ENCODE measurements around the gene NDUFV3. TPM values are rescaled to one million over a fixed set of nuclear protein-coding genes. Genes with fewer than 3 reads are reported as not detected.
"Not testable (repeated sequence)": the region's sequence is repeated elsewhere in the genome, so short reads cannot be mapped to it uniquely, and the experiment has no call there.

The NDUFV3 gene
- total and polyA plus RNA-seq, 2 donors: 19.8 to 23.9 TPM

DNA sequence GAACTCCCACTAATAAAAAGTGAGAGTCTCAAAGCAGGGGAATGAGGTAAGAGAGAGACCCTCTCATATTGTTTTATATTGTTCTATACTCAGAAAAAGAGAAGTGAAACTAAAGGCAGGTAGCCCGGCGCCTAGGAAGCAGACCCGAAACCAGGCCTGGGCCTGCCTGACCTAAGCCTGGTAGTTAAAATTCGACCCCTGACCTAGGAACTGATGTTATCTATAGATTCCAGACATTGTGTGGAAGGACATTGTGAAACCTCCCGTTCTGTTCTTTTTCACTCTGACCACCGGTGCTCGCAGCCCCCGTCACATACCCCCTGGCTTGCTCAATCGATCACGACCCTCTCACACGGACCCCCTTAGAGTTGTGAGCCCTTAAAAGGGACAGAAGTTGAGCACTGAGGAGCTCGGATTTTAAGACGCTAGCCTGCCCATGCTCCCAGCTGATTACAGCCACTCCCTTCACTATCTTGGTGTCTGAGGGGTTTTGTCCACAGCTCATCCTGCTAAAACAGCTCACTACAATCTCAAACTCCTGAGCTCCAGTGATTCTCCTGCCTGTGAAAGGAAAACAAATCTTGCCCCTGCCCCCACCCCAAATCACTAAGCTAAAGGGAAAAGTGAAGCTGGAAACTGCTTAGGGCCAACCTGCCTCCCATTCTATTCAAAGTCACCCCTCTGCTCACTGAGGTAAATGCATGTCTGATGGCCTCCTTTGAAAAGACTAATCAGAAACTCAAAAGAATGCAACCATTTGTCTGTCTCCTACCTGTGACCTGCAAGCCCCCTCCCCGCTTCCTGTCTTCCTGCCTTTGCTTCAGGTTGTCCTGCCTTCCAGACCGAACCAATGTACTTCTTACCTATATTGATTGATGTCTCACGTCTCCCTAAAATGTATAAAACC lies 44.2 kb downstream of the NDUFV3 start:
- DNase-seq (ENCODE audit: low read depth in 6 of 9, low spot score in 9 of 9); H3K27me3 ChIP-seq (ENCODE audit: control insufficient read depth in 2 of 2, insufficient read depth in 1 of 2, low read length in 1 of 2); H3K4me1 ChIP-seq (ENCODE audit: control insufficient read depth in 2 of 2, insufficient read depth in 2 of 2, low read length in 2 of 2); H3K36me3 ChIP-seq (ENCODE audit: control insufficient read depth in 2 of 2, insufficient read depth in 2 of 2, low read length in 1 of 2); H3K4me3 ChIP-seq (ENCODE audit: low read length in 2 of 2); H3K9me3 ChIP-seq (ENCODE audit: control insufficient read depth in 2 of 2, insufficient read depth in 1 of 2, low read length in 1 of 2); H3K27ac ChIP-seq (ENCODE audit: low read depth in 1 of 2, low read length in 1 of 2): not testable (repeated sequence)
- 77% methylated on average over 16 of the region's 16 CpGs for WGBS

DNA sequence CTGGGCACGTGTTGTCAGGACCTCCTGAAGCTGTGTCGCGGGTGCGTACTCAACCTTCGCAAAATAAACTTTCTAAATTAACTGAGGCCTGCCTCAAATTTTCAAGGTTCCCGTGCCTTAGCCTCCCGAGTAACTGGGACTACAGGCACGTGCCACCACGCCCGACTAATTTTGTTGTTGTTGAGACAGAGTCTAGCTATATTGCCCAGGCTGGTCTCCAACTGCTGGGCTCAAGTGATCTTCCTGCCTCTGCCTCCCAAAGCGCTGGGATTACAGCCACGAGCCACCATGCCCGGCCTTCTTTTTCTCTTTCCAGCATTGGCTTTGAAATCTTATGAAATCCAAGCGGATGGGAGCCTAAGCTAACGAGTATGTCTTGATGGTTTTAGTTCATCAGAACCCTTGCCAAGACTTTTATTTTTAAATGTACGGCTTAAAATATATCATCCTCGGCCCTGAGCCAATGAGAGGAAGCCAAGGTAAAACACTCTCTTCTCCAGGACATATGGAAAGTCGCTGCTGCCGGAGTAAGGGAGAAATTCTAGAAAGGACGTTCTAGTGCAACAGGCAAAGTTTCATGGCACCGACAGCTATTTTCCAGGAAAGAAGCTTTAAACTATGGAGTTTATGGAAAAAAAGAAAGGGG lies 45.0 kb downstream of the NDUFV3 start:
- 96% methylated on average over 21 of the region's 21 CpGs for WGBS
- Histone ChIP-seq H3K4me1 (ENCODE audit: control insufficient read depth in 2 of 2, insufficient read depth in 2 of 2, low read length in 2 of 2) (no peaks in the 10 kb centered on the region), H3K36me3 (ENCODE audit: control insufficient read depth in 2 of 2, insufficient read depth in 2 of 2, low read length in 1 of 2) (no peaks in the 10 kb centered on the region), H3K27me3 (ENCODE audit: control insufficient read depth in 2 of 2, insufficient read depth in 1 of 2, low read length in 1 of 2) (no peaks in the 10 kb centered on the region), H3K4me3 (ENCODE audit: low read length in 2 of 2) (no peak overlapping the region), H3K27ac (ENCODE audit: low read depth in 1 of 2, low read length in 1 of 2) (no peak overlapping the region), H3K9me3 (ENCODE audit: control insufficient read depth in 2 of 2, insufficient read depth in 1 of 2, low read length in 1 of 2) (no peaks in the 10 kb centered on the region)
- DNase-seq (ENCODE audit: low read depth in 6 of 9, low spot score in 9 of 9): no peak

DNA sequence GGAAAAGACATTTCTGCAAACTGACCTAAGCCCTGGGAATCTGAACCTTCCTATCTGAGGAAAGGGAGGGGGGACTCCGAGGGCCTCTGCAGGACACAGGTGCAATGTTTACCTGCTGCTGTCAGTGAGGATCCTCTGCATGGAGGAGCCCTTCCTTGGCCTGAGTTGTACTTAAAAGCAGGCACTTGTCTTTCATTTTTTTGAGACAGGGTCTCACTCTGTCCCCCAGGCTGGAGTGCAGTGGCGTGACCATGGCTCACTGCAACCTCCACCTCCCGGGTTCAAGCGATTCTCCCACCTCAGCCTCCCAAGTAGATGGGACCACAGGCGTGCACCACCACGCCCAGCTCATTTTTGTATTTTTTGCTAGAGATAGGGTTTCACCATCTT lies 45.5 kb downstream of the NDUFV3 start:
- H3K4me3 ChIP-seq (ENCODE audit: low read length in 2 of 2); H3K36me3 ChIP-seq (ENCODE audit: control insufficient read depth in 2 of 2, insufficient read depth in 2 of 2, low read length in 1 of 2); H3K4me1 ChIP-seq (ENCODE audit: control insufficient read depth in 2 of 2, insufficient read depth in 2 of 2, low read length in 2 of 2); H3K27ac ChIP-seq (ENCODE audit: low read depth in 1 of 2, low read length in 1 of 2); DNase-seq (ENCODE audit: low read depth in 6 of 9, low spot score in 9 of 9); H3K27me3 ChIP-seq (ENCODE audit: control insufficient read depth in 2 of 2, insufficient read depth in 1 of 2, low read length in 1 of 2); H3K9me3 ChIP-seq (ENCODE audit: control insufficient read depth in 2 of 2, insufficient read depth in 1 of 2, low read length in 1 of 2): not testable (repeated sequence)
- WGBS: 93% methylated on average over 6 of the region's 6 CpGs

DNA sequence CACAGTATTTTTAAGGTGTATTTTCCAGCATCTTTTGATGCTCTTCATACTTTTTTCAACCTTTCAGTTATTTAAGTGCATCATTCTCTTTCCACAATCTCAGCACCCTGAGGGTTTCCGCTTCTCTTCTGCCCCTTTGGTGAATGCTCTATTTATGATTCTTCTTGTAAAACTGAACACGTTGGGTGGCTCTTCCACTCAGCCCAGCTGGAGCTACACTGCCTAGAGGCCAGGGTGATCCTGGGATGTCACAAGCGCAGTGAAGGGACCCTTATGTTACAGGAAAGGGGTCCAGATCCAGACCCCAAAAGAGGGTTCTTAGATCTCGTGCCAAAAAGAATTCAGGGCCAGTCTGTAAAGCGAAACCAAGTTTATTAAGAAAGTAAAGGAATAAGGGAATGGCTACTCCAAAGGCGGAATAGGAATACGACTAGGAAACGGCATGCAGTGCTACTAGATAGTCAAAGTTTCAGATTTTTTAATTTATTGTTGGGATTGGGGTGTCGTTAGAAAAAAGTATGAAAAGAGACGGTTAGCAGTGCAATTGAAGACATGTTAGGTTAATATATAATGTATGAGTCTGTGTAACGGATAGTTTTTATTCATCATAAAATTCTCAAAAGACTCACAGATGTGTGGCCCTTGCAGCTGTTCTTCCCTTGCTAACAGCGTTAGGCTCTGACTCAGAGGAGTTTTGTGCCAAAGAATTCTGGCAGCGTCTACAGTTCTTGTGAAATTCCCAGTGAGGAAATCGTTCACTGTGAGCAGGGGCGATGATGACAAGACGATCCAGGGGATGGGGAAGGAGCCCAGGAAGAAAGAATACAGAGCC lies 46.7 kb downstream of the NDUFV3 start:
- peak in 1 of 9 donors; percentile 36 for DNase-seq (ENCODE audit: low read depth in 6 of 9, low spot score in 9 of 9)
- Histone ChIP-seq H3K27ac (ENCODE audit: low read depth in 1 of 2, low read length in 1 of 2) (peak overlapping the region in 1 of 2 donors; percentile 50), H3K9me3 (ENCODE audit: control insufficient read depth in 2 of 2, insufficient read depth in 1 of 2, low read length in 1 of 2) (no peaks in the 10 kb centered on the region), H3K4me1 (ENCODE audit: control insufficient read depth in 2 of 2, insufficient read depth in 2 of 2, low read length in 2 of 2) (no peaks in the 10 kb centered on the region), H3K36me3 (ENCODE audit: control insufficient read depth in 2 of 2, insufficient read depth in 2 of 2, low read length in 1 of 2) (no peaks in the 10 kb centered on the region), H3K4me3 (ENCODE audit: low read length in 2 of 2) (no peak overlapping the region), H3K27me3 (ENCODE audit: control insufficient read depth in 2 of 2, insufficient read depth in 1 of 2, low read length in 1 of 2) (no peaks in the 10 kb centered on the region)
- WGBS: 84% methylated on average over 16 of the region's 16 CpGs

DNA sequence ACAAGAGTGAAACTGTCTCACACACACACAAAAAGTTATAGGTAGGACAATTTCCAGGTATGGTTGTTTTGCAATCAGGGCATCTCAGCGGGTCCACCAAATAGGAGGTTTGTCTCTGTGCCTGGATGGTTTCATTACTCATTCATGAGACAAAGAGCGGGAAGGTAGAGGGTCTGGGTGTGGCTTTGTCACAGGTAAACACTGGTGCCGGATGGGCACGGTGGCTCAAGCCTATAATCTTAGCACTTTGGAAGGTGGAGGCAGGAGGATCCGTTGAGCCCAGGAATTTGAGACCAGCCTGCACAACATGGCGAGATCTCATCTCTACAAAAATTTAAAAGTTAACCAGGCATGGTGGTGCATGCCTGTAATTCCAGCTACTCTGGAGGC lies 48.6 kb downstream of the NDUFV3 start:
- H3K36me3 ChIP-seq (ENCODE audit: control insufficient read depth in 2 of 2, insufficient read depth in 2 of 2, low read length in 1 of 2): no peaks in the 10 kb centered on the region
- DNase-seq (ENCODE audit: low read depth in 6 of 9, low spot score in 9 of 9): no peak
- H3K27me3 ChIP-seq (ENCODE audit: control insufficient read depth in 2 of 2, insufficient read depth in 1 of 2, low read length in 1 of 2): no peaks in the 10 kb centered on the region
- no peak overlapping the region for H3K4me3 ChIP-seq (ENCODE audit: low read length in 2 of 2)
- H3K27ac ChIP-seq (ENCODE audit: low read depth in 1 of 2, low read length in 1 of 2): no peak overlapping the region
- H3K4me1 ChIP-seq (ENCODE audit: control insufficient read depth in 2 of 2, insufficient read depth in 2 of 2, low read length in 2 of 2): no peaks in the 10 kb centered on the region
- 98% methylated on average over 6 of the region's 6 CpGs for WGBS
- H3K9me3 ChIP-seq (ENCODE audit: control insufficient read depth in 2 of 2, insufficient read depth in 1 of 2, low read length in 1 of 2): no peaks in the 10 kb centered on the region

DNA sequence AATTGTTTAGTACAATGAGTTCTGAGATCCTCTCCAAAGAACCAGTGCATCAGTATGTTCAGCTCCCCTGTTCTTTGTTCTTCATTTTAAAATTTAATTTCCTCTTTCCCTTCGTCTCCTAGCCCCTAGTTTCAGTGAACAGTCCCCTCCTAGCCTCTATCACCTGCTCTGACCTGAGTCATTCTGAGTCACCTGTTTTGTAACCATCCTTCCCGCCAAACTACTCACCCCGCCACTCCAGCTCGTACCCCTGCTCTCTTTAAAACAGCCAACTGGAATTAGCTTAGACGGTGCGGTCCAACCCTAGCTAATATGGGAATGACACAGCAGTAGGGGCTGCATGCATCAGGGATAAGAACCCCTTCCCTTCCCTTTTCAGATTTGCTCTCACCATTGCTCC lies 49.1 kb downstream of the NDUFV3 start:
- no peak for DNase-seq (ENCODE audit: low read depth in 6 of 9, low spot score in 9 of 9)
- H3K36me3 ChIP-seq (ENCODE audit: control insufficient read depth in 2 of 2, insufficient read depth in 2 of 2, low read length in 1 of 2): no peaks in the 10 kb centered on the region
- no peaks in the 10 kb centered on the region for H3K4me1 ChIP-seq (ENCODE audit: control insufficient read depth in 2 of 2, insufficient read depth in 2 of 2, low read length in 2 of 2)
- H3K4me3 ChIP-seq (ENCODE audit: low read length in 2 of 2): no peak overlapping the region
- no peak overlapping the region for H3K27ac ChIP-seq (ENCODE audit: low read depth in 1 of 2, low read length in 1 of 2)
- no peaks in the 10 kb centered on the region for H3K9me3 ChIP-seq (ENCODE audit: control insufficient read depth in 2 of 2, insufficient read depth in 1 of 2, low read length in 1 of 2)
- 76% methylated on average over 6 of the region's 6 CpGs for WGBS
- no peaks in the 10 kb centered on the region for H3K27me3 ChIP-seq (ENCODE audit: control insufficient read depth in 2 of 2, insufficient read depth in 1 of 2, low read length in 1 of 2)

DNA sequence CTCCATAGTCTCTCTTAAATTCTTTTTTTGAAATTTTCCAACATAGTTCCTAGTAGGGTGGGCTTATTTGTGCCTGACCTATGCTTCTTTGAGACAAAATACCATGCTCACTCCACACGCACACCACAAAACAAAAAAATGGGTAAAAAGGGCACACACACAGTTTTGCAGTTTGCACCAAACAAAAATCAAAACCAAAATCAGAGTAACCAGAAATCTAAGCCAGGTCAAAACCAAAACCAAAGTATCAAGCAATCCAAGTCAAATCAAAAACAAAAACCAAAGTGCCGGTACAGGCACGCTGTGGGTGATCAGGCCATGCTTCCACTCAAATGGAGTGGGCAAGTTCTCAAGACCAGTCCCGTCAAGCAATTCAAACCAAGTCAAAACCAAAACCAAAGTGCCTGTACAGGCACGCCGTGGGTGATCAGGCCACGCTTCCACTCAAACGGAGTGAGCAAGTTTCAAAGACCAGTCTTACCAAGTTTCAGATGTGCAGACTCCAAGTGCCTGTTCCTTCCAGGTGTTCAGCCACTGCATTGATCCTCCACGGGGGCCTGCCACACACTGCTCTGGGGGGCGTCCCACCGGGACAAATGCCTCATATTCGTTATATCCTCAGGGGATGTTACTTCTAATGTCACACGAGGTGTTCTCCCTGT lies 56.1 kb downstream of the NDUFV3 start:
- not testable (repeated sequence) for H3K36me3 ChIP-seq (ENCODE audit: control insufficient read depth in 2 of 2, insufficient read depth in 2 of 2, low read length in 1 of 2); H3K4me3 ChIP-seq (ENCODE audit: low read length in 2 of 2); H3K9me3 ChIP-seq (ENCODE audit: control insufficient read depth in 2 of 2, insufficient read depth in 1 of 2, low read length in 1 of 2); DNase-seq (ENCODE audit: low read depth in 6 of 9, low spot score in 9 of 9); H3K27me3 ChIP-seq (ENCODE audit: control insufficient read depth in 2 of 2, insufficient read depth in 1 of 2, low read length in 1 of 2); H3K4me1 ChIP-seq (ENCODE audit: control insufficient read depth in 2 of 2, insufficient read depth in 2 of 2, low read length in 2 of 2)
- peak overlapping the region in 1 of 2 donors; percentile 18 for H3K27ac ChIP-seq (ENCODE audit: low read depth in 1 of 2, low read length in 1 of 2)
- 84% methylated on average over 13 of the region's 13 CpGs for WGBS

DNA sequence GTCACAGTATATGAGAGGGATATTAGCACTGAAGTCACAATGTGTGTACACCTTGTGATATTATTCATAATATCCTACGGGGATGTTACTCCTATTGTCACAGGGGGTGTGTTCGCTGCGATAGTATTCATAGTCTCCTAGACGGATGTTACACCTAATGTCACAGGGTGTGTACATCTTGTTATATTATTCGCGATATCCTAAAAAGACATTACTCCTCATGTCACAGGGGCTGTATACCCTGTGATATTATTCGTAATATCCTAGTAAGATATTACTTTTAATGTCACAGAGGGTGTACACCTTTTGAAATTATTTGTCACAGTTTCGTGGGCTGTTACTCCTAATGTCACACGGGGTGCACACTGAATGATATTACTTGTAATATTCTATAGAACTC lies 58.1 kb downstream of the NDUFV3 start:
- not testable (repeated sequence) for H3K9me3 ChIP-seq (ENCODE audit: control insufficient read depth in 2 of 2, insufficient read depth in 1 of 2, low read length in 1 of 2); H3K4me3 ChIP-seq (ENCODE audit: low read length in 2 of 2); H3K36me3 ChIP-seq (ENCODE audit: control insufficient read depth in 2 of 2, insufficient read depth in 2 of 2, low read length in 1 of 2); H3K4me1 ChIP-seq (ENCODE audit: control insufficient read depth in 2 of 2, insufficient read depth in 2 of 2, low read length in 2 of 2); H3K27ac ChIP-seq (ENCODE audit: low read depth in 1 of 2, low read length in 1 of 2); H3K27me3 ChIP-seq (ENCODE audit: control insufficient read depth in 2 of 2, insufficient read depth in 1 of 2, low read length in 1 of 2); DNase-seq (ENCODE audit: low read depth in 6 of 9, low spot score in 9 of 9)
- 98% methylated on average over 9 of the region's 9 CpGs for WGBS

All from thymus (tissue), 11 donors.